ENCODE results near the gene BTBD6.

GRCh38 chr14:105283028-105283427, 34.7 kb downstream of the BTBD6 start:
- TF ChIP-seq CTCF (IDR thresholded peaks at IDR 0.05): no peak
- TF ChIP-seq POLR2AphosphoS5 (IDR thresholded peaks at IDR 0.05): no peak
- no peak for TF ChIP-seq POLR2A (IDR thresholded peaks at IDR 0.05)

All from prostate gland (tissue), 2 donors.